Measurements from ENCODE around the gene NGEF.
"Not testable (repeated sequence)": the region's sequence is repeated elsewhere in the genome, so short reads cannot be mapped to it uniquely, and the experiment has no call there.

NGEF gene

GRCh38 chr2:233013027-233013461 is at the start of gene NGEF:
Gene NGEF, minus strand, starts transcription at chr2:233013256. Its CDS starts 38,366 bp downstream, at chr2:232974890.
- DNase-seq, result no peak

- DNase-seq, result no peak
Observed at GRCh38 chr2:233062451-233062850, 49.4 kb upstream of the NGEF start.

GRCh38 chr2:233061591-233062450 is 48.8 kb upstream of the NGEF start:
- DNase-seq, result no peak

GRCh38 chr2:233060980-233061590 is 48.0 kb upstream of the NGEF start:
- DNase-seq, result no peak

- DNase-seq, result no peak
Observed at GRCh38 chr2:233060501-233060979, 47.5 kb upstream of the NGEF start.

GRCh38 chr2:233059797-233060500 is 46.9 kb upstream of the NGEF start, which contains the start of gene INPP5D:
Gene INPP5D, plus strand, starts transcription at chr2:233060342. Its CDS starts 137 bp downstream, at chr2:233060479.
- DNase-seq, result no peak

- no peak for DNase-seq
Observed at GRCh38 chr2:233059547-233059796, 46.4 kb upstream of the NGEF start.

- no peak for DNase-seq
Observed at GRCh38 chr2:233058717-233059546, 45.9 kb upstream of the NGEF start.

- no peak for DNase-seq
Observed at GRCh38 chr2:233056961-233057605, 44.0 kb upstream of the NGEF start.

GRCh38 chr2:233055362-233055761 is 42.3 kb upstream of the NGEF start:
- DNase-seq, result no peak

- no peak for DNase-seq
Observed at GRCh38 chr2:233053928-233054784, 41.1 kb upstream of the NGEF start.

- DNase-seq, result not testable (repeated sequence)
Observed at GRCh38 chr2:233052517-233052916, 39.5 kb upstream of the NGEF start.

GRCh38 chr2:233051241-233052149 is 38.4 kb upstream of the NGEF start:
- peak; percentile 82 for DNase-seq

- DNase-seq, result no peak
Observed at GRCh38 chr2:233049194-233049761, 36.2 kb upstream of the NGEF start.

GRCh38 chr2:233048569-233049193 is 35.6 kb upstream of the NGEF start:
- DNase-seq, result no peak

- no peak for DNase-seq
Observed at GRCh38 chr2:233047667-233048066, 34.6 kb upstream of the NGEF start.

GRCh38 chr2:233047206-233047605 is 34.1 kb upstream of the NGEF start:
- DNase-seq, result no peak

GRCh38 chr2:233044974-233045605 is 32.0 kb upstream of the NGEF start:
- no peak for DNase-seq

GRCh38 chr2:233042549-233042948 is 29.5 kb upstream of the NGEF start:
- no peak for DNase-seq

Measured in left hindlimb (tissue), 1 donor.